C4-2B (cell line): ENCODE measurements around the gene LCE1F.

Experiments used
- CTCF ChIP-seq: fragments of 450-650 bp; conservative IDR thresholded peaks from 2 replicates; pipeline ENCODE4 v1.5.1; 2017; ENCODE audit warnings: mild to moderate bottlenecking
- ZFX ChIP-seq: fragments of 450-650 bp; IDR thresholded peaks from 2 replicates; pipeline ENCODE4 v1.6.1; 2017

GRCh38 chr1:152743371-152744145 is 31.4 kb upstream of the LCE1F start:
- TF ChIP-seq CTCF = no peak
- no peak for TF ChIP-seq ZFX
